Stomach (tissue), 9 donors: ENCODE data around the gene SLC37A4. TPM values are rescaled to one million over a fixed set of nuclear protein-coding genes. Genes with fewer than 3 reads are reported as not detected.
"Not testable (repeated sequence)": the region's sequence is repeated elsewhere in the genome, so short reads cannot be mapped to it uniquely, and the experiment has no call there.

Experiments used
- DNase-seq, 2 donors: peaks; one replicate each; pipeline versions ENCODE4 v3.0.0 to v3.0.0-alpha.2; 2013 to 2019
- H3K27ac ChIP-seq, 5 donors: fragments of 200-600 bp in 4 of 5; sonication (generic) in 4 of 5; one replicate each; pipeline ENCODE4 v1.5.1; 2013 to 2019; ENCODE audit warnings: mild to moderate bottlenecking in 1 of 5, moderate library complexity in 1 of 5
- H3K27me3 ChIP-seq, 3 donors: fragments of 200-600 bp; sonication (generic); one replicate each; pipeline ENCODE4 v1.5.1; 2017 to 2019; ENCODE audit warnings: mixed run types in 1 of 3
- H3K36me3 ChIP-seq, 4 donors: fragments of 200-600 bp; sonication (generic); 1 replicate in 3 of 4; 2 replicates in 1 of 4; pipeline ENCODE4 v1.5.1; 2016 to 2019
- H3K4me1 ChIP-seq, 4 donors: fragments of 200-600 bp; sonication (generic); one replicate each; pipeline ENCODE4 v1.5.1; 2016 to 2019
- H3K4me3 ChIP-seq, 4 donors: fragments of 200-600 bp; sonication (generic) in 3 of 4; one replicate each; pipeline ENCODE4 v1.5.1; 2016 to 2019; ENCODE audit warnings: mild to moderate bottlenecking in 1 of 4
- H3K9me3 ChIP-seq, 4 donors: fragments of 200-600 bp; sonication (generic); one replicate each; pipeline ENCODE4 v1.5.1; 2016 to 2019
- EP300 ChIP-seq: sonication (generic); formaldehyde crosslinking; IDR thresholded peaks from one replicate; pipeline ENCODE4 v1.6.1; 2017; ENCODE audit warnings: antibody characterized with exemption
- POLR2A ChIP-seq, 4 donors: fragments of 450-650 bp; IDR thresholded peaks; one replicate each; pipeline ENCODE4 v1.6.1; 2016; ENCODE audit warnings: antibody characterized with exemption in 4 of 4, control low read depth in 2 of 4, mild to moderate bottlenecking in 1 of 4, moderate library complexity in 1 of 4
- POLR2AphosphoS5 ChIP-seq, 3 donors: sonication (generic); formaldehyde crosslinking; IDR thresholded peaks; one replicate each; pipeline ENCODE4 v1.6.1; 2016; ENCODE audit warnings: antibody characterized with exemption in 3 of 3
- WGBS, 5 donors: extraction: QIAGEN DNeasy Blood & Tissue Kit in 3 of 5; methylation state at CpG; one replicate each; pipeline versions ENCODE4 v1.1.5 to v1.1.7; 2013 to 2018; 5-methylcytosine and 5-hydroxymethylcytosine counted together
- intact Hi-C: fragments of 100-400 bp; cut with DNase I; formaldehyde crosslinking; loops from one replicate; pipeline ENCODE4 v1.15.1; 2023; ENCODE audit warnings: low total_unique reads
- polyA plus RNA-seq, 3 donors: library from polyadenylated mRNA; stranded (reverse); fragments of 200-250 nt; gene quantifications; one replicate each; pipeline ENCODE4 v1.2.3, GENCODE V29; 2013
- total RNA-seq, 5 donors: library from RNA; depleted of rRNA; stranded (reverse); fragments of >200 nt; gene quantifications; one replicate each; pipeline versions ENCODE4 v1.1.0 to v1.2.3, GENCODE V29; 2014 to 2016
- TF ChIP-seq, protein P1 (sequence below), 7 experiments: fragments of 450-650 bp in 4 of 7; fragments of 200-600 bp in 3 of 7; sonication (generic) in 3 of 7; IDR thresholded peaks; one replicate each; pipeline ENCODE4 v1.5.1; 2016 to 2019; ENCODE audit warnings: antibody characterized with exemption in 7 of 7, control low read depth in 2 of 7, mild to moderate bottlenecking in 1 of 7
- donor health status: healthy with polysubstance abuse.
- donor health status: Bipolar disorder and iron deficiency.
- donor health status: healthy.

SLC37A4 gene
- total and polyA plus RNA-seq, 8 donors, result 12.4 to 126 (median 18.2) TPM

DNA sequence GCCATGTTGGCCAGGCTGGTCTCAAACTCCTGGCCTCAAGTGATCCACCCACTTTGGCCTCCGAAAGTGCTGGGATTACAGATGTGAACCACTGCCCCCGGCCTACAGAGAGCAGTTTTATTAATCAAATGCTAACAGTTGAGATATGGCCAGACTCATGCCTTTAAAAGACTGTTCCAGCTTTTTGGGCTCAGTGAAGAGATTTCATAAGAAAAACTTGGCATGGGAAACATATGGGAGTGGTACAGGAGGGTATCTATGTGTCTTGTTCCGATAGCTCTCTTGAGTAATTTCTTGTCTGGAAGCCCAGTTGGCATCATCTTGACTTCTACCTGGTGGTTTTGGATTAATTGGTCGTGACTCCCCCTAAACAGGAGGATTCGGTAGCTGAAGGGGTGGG lies 8.2 kb upstream of the SLC37A4 start:
- no peak overlapping the region for H3K4me3 ChIP-seq
- WGBS, 5 donors, result 80 to 92% (median 88%) methylated on average over 5 of the region's 5 CpGs
- no peaks in the 10 kb centered on the region for H3K4me1 ChIP-seq
- DNase-seq, result no peak
- TF ChIP-seq POLR2AphosphoS5 (IDR thresholded peaks at IDR 0.05) (no peak), EP300 (no peak), POLR2A (IDR thresholded peaks at IDR 0.05) (no peak)
- TF ChIP-seq, protein P1, sequence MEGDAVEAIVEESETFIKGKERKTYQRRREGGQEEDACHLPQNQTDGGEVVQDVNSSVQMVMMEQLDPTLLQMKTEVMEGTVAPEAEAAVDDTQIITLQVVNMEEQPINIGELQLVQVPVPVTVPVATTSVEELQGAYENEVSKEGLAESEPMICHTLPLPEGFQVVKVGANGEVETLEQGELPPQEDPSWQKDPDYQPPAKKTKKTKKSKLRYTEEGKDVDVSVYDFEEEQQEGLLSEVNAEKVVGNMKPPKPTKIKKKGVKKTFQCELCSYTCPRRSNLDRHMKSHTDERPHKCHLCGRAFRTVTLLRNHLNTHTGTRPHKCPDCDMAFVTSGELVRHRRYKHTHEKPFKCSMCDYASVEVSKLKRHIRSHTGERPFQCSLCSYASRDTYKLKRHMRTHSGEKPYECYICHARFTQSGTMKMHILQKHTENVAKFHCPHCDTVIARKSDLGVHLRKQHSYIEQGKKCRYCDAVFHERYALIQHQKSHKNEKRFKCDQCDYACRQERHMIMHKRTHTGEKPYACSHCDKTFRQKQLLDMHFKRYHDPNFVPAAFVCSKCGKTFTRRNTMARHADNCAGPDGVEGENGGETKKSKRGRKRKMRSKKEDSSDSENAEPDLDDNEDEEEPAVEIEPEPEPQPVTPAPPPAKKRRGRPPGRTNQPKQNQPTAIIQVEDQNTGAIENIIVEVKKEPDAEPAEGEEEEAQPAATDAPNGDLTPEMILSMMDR (IDR thresholded peaks at IDR 0.05), result no peak
- peaks cover 0 to under 1% (median 0%) of the 10 kb centered on the region in 4 donors for H3K36me3 ChIP-seq
- no peaks in the 10 kb centered on the region for H3K27me3 ChIP-seq
- H3K9me3 ChIP-seq, result no peaks in the 10 kb centered on the region
- H3K27ac ChIP-seq, result no peak overlapping the region
- intact Hi-C loops, result no loop called here

DNA sequence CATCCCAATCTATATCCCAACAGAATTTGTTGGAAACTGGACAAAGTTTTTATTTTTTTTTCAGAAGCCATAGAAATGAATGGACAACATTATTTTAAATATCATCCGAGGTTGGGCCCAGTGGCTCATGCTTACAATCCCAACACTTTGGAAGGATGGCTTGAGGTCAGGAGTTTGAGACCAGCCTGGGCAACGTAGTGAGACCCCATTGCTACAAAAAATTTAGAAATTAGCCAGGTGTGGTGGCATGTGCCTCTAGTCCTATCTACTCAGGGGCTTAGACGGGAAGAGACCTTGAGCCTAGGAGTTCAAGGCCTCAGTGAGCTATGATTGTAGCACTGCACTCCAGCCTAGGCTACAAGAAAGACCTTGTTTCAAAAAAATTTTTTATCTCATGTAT lies 4.1 kb upstream of the SLC37A4 start:
- Histone ChIP-seq H3K36me3 (no peaks in the 10 kb centered on the region), H3K4me1 (peaks cover 4 to 10% (median 7%) of the 10 kb centered on the region in 4 donors), H3K4me3 (no peak overlapping the region), H3K27me3 (no peaks in the 10 kb centered on the region), H3K27ac (no peak overlapping the region), H3K9me3 (no peaks in the 10 kb centered on the region)
- TF ChIP-seq EP300, result no peak
- TF ChIP-seq, protein P1 (IDR thresholded peaks at IDR 0.05), result no peak
- 81 to 90% (median 83%) methylated on average over 3 of the region's 3 CpGs for WGBS, 5 donors
- intact Hi-C loops, result no loop called here
- no peak for DNase-seq

DNA sequence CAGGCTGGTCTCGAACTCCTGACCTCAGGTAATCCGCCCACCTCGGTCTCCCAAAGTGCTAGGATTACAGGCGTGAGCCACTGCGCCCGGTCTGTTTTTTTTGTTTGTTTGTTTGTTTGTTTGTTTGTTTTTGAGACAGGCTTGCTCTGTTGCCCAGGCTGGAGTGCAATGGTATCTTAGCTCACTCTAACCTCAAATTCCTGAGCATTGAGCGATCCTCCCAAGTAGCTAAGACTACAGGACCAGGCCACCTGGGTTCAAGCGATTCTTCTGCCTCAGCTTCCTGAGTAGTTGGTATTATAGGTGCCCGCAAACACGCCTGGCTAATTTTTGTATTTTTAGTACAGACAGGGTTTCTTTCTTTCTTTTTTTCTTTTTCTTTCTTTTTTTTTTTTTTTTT lies 2.7 kb upstream of the SLC37A4 start:
- H3K27me3 ChIP-seq, H3K4me3 ChIP-seq, H3K36me3 ChIP-seq, intact Hi-C loops, H3K9me3 ChIP-seq, DNase-seq, H3K27ac ChIP-seq: not testable (repeated sequence)
- peaks cover 17 to 24% (median 21%) of the 10 kb centered on the region in 4 donors for H3K4me1 ChIP-seq
- 76 to 86% (median 83%) methylated on average over 10 of the region's 10 CpGs for WGBS, 5 donors

DNA sequence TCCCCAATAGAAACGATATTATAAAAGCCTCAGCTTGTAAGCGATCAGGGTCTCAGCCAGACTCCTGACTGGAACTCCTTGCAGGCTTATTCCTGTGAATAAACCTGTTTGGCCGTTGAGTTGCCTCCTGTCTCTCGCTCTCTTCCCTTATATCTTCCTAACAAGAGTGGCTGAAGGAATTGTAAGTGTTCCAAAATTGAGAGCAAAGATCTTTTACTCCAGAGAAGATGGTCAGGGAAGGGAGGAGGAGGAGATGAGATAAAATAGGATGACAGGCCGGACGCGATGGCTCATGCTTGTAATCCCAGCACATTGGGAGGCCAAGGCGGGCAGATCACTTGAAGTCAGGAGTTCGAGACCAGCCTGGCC lies 1.2 kb upstream of the SLC37A4 start:
- Histone ChIP-seq H3K36me3 (peaks cover 0 to 11% (median 8%) of the 10 kb centered on the region in 4 donors), H3K27me3 (no peaks in the 10 kb centered on the region), H3K4me3 (no peak overlapping the region), H3K27ac (no peak overlapping the region), H3K4me1 (peaks cover 19 to 38% (median 36%) of the 10 kb centered on the region in 4 donors), H3K9me3 (no peaks in the 10 kb centered on the region)
- intact Hi-C loops, result no loop called here
- no peak for DNase-seq
- TF ChIP-seq EP300, result no peak
- no peak for TF ChIP-seq POLR2A (IDR thresholded peaks at IDR 0.05)
- no peak for TF ChIP-seq POLR2AphosphoS5 (IDR thresholded peaks at IDR 0.05)
- TF ChIP-seq, protein P1 (IDR thresholded peaks at IDR 0.05), result no peak
- 74 to 86% (median 78%) methylated on average over 8 to 9 of the region's 9 CpGs for WGBS, 5 donors

DNA sequence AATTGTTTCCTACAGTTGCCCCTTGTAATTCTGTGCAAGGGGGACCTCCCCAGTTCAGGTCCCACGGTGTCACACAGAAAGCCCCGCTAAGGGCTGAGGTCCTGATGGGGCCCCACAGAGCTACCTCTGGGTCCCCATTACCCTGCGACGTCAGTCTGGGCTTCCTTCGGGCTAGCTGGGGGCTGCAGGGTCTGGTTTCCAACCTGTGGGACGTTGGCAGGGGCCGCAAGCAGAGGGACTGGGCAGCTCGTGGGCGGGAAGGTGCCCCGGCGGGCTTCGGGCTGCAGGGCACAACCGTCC lies 698 bp downstream of the SLC37A4 start:
- 1 to 5% (median 4%) methylated on average over 9 to 13 of the region's 13 CpGs for WGBS, 5 donors
- no peak for DNase-seq
- TF ChIP-seq POLR2AphosphoS5 (IDR thresholded peaks at IDR 0.05), result no peak
- no peak for TF ChIP-seq EP300
- TF ChIP-seq, protein P1 (IDR thresholded peaks at IDR 0.05), result no peak
- no peak for TF ChIP-seq POLR2A (IDR thresholded peaks at IDR 0.05)
- Histone ChIP-seq H3K27ac (peak overlapping the region; percentile 79 to 93 (median 92)), H3K4me1 (peaks cover 20 to 55% (median 49%) of the 10 kb centered on the region in 4 donors), H3K27me3 (no peaks in the 10 kb centered on the region), H3K36me3 (peaks cover 5 to 30% (median 27%) of the 10 kb centered on the region in 4 donors), H3K9me3 (no peaks in the 10 kb centered on the region), H3K4me3 (peak overlapping the region; percentile 60 to 85 (median 72))
- intact Hi-C loops, result no loop called here
